NT2/D1 (cell line): ENCODE results near the gene MRO.

Source experiments
- YY1 ChIP-seq: IDR thresholded peaks from 2 replicates; pipeline ENCODE4 v1.6.1; 2011; ENCODE audit not compliant: insufficient read length, insufficient read depth
- ZNF274 ChIP-seq: IDR thresholded peaks from 2 replicates; pipeline ENCODE4 v1.6.1; 2011; ENCODE audit warnings: mild to moderate bottlenecking, low read depth, low read length

- TF ChIP-seq YY1 = no peak
- TF ChIP-seq ZNF274 = no peak
Observed at GRCh38 chr18:50857694-50858093, 37.9 kb upstream of the MRO start.
